VCaP (cell line): ENCODE measurements around the gene SMIM43.
A peak's percentile ranks its signal among the peaks of the same experiment; 100 is the strongest.
"Not testable (repeated sequence)": the region's sequence is repeated elsewhere in the genome, so short reads cannot be mapped to it uniquely, and the experiment has no call there.

ENCODE experiments used
- H3K27ac ChIP-seq: fragments of 450-650 bp; 2 replicates; pipeline ENCODE4 v1.5.1; 2017
- CTCF ChIP-seq: fragments of 450-650 bp; conservative IDR thresholded peaks from 2 replicates; pipeline ENCODE4 v1.5.1; 2017; ENCODE audit warnings: mild to moderate bottlenecking, moderate library complexity

The SMIM43 gene

GRCh38 chr4:121734571-121734970 lies 30.4 kb downstream of the SMIM43 start:
- no peak overlapping the region for H3K27ac ChIP-seq
- TF ChIP-seq CTCF: no peak

- H3K27ac ChIP-seq: no peak overlapping the region
- no peak for TF ChIP-seq CTCF
Observed at GRCh38 chr4:121733942-121734341, 31.0 kb downstream of the SMIM43 start.

- H3K27ac ChIP-seq: not testable (repeated sequence)
Observed at GRCh38 chr4:121729753-121730152, 35.2 kb downstream of the SMIM43 start.

GRCh38 chr4:121728798-121729226 lies 36.2 kb downstream of the SMIM43 start:
- no peak overlapping the region for H3K27ac ChIP-seq
- TF ChIP-seq CTCF: no peak

- TF ChIP-seq CTCF: no peak
- no peak overlapping the region for H3K27ac ChIP-seq
Observed at GRCh38 chr4:121728066-121728465, 36.9 kb downstream of the SMIM43 start.

- no peak overlapping the region for H3K27ac ChIP-seq
- TF ChIP-seq CTCF: peak; percentile 79
Observed at GRCh38 chr4:121726642-121727268, 38.2 kb downstream of the SMIM43 start.

- no peak overlapping the region for H3K27ac ChIP-seq
- no peak for TF ChIP-seq CTCF
Observed at GRCh38 chr4:121724671-121725070, 40.3 kb downstream of the SMIM43 start.

GRCh38 chr4:121721700-121722099 lies 43.3 kb downstream of the SMIM43 start:
- TF ChIP-seq CTCF: no peak
- peak overlapping the region; percentile 78 for H3K27ac ChIP-seq
